HG03175 (cell line): ENCODE data around the gene SAPCD1.
"Not testable (repeated sequence)": the region's sequence is repeated elsewhere in the genome, so short reads cannot be mapped to it uniquely, and the experiment has no call there.

Source experiments
- ATAC-seq: cut with Tn5 transposase; IDR thresholded peaks from one replicate; pipeline ENCODE4 v1.9.1; 2021; ENCODE audit warnings: mild to moderate bottlenecking, moderate library complexity; ENCODE audit not compliant: unreplicated experiment

Gene SAPCD1

GRCh38 chr6:31795616-31796298 lies 33.3 kb downstream of the SAPCD1 start, which contains the start of gene VARS1:
VARS1 (minus strand) TSS chr6:31795752; CDS start chr6:31795217, 535 bp downstream.
- ATAC-seq = peak; percentile 76

- ATAC-seq = no peak
Observed at GRCh38 chr6:31796993-31797385, 34.5 kb downstream of the SAPCD1 start.

- ATAC-seq = no peak
Observed at GRCh38 chr6:31797588-31797987, 35.1 kb downstream of the SAPCD1 start.

- no peak for ATAC-seq
Observed at GRCh38 chr6:31799781-31800180, 37.3 kb downstream of the SAPCD1 start.

- ATAC-seq = not testable (repeated sequence)
Observed at GRCh38 chr6:31801031-31801927, 38.8 kb downstream of the SAPCD1 start.

GRCh38 chr6:31805939-31806469 lies 43.5 kb downstream of the SAPCD1 start:
- ATAC-seq = peak; percentile 13

- ATAC-seq = peak; percentile 89
Observed at GRCh38 chr6:31806470-31807272, 44.2 kb downstream of the SAPCD1 start, which contains the start of gene LSM2. LSM2 (minus strand) TSS chr6:31806966; CDS start chr6:31806757, 209 bp downstream.

- ATAC-seq = not testable (repeated sequence)
Observed at GRCh38 chr6:31808599-31808998, 46.1 kb downstream of the SAPCD1 start.

- no peak for ATAC-seq
Observed at GRCh38 chr6:31811645-31812044, 49.2 kb downstream of the SAPCD1 start.

- ATAC-seq = no peak
Observed at GRCh38 chr6:31813465-31813849, 51.0 kb downstream of the SAPCD1 start.
